HG02623 (cell line): Measurements from ENCODE around the gene OLFM2.
"Not testable (repeated sequence)": the region's sequence is repeated elsewhere in the genome, so short reads cannot be mapped to it uniquely, and the experiment has no call there.

Experiments
- ATAC-seq: cut with Tn5 transposase; IDR thresholded peaks from one replicate; pipeline ENCODE4 v1.9.1; 2021; ENCODE audit warnings: moderate library complexity; ENCODE audit not compliant: unreplicated experiment

The OLFM2 gene

GRCh38 chr19:9863759-9864158, 72.6 kb downstream of the OLFM2 start:
- ATAC-seq: no peak

GRCh38 chr19:9862938-9863337, 73.4 kb downstream of the OLFM2 start:
- ATAC-seq: no peak

DNA sequence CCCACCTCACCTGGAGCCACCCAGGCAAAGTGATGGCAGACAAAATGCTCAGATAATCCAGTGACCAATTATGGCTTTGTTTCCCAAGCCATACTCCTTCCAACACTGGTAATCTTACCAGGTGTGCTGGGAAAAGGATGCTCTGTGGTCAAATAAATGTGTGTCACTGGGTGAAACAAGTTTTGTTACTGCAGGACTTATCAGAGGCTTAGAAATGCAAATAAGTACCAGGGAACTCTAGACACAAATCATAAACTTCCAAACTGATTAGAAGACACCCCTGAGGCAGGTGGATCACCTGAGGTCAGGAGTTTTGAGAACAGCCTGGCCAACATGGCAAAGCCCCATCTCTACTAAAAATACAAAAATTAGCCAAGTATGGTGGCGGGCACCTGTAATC, 74.8 kb downstream of the OLFM2 start:
- ATAC-seq: no peak

GRCh38 chr19:9860407-9860806, 75.9 kb downstream of the OLFM2 start:
- ATAC-seq: no peak

DNA sequence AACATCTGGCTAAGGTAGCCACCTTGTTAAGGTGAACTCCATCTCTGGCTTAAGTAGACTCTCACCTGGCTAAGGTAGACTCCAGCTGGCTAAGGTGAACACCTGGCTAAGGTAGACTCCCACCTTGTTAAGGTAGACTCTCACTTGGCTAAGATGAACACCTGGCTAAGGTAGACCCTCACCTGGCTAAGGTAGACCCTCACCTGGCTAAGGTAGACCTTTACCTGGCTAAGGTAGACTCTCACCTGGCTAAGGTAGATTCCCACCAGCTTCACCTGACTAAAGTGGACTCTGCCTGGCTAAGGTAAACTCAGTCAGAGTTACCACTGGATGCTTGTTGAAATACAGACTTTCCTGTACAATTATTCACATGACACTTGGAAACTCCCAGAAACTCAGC, 77.5 kb downstream of the OLFM2 start:
- no peak for ATAC-seq

DNA sequence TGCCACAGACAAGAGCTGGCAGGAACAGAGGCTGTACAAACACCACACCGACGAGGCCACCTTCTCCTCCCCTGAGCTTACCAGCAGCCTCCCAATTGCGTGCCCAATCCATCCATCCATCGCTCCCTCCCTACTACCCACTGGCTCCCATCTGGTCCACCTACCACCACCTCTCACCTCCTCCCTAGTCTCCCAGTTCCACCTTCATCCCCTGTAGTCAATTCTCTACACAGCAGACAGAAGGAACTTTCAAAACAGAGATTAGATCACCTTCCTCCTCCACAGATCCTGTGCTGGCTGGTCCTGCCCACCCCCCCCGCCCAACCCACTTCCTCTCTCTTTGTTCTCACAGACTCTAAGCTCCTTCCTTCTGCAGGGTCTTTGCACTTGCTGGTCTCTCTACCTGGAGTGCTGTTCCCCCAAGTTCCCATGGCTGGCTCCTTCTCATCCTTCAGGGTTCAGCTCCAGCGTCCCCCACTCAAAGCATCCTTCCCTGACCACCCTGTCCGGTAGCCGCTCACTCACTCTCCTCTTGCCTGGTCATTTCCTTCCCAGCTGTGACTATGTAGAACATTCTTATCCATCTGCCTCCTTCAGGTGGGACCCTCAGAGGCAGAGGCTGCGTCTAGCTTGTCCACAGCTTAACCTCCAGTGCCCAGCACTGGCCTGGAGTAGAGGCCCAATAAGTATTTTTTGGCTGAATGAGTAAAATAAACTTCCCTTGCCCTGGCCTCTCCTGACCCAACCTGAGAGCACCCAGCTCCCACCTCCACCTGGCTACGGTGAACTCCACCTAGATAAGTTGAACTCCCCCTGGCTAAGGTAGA, 78.2 kb downstream of the OLFM2 start:
- ATAC-seq: no peak

DNA sequence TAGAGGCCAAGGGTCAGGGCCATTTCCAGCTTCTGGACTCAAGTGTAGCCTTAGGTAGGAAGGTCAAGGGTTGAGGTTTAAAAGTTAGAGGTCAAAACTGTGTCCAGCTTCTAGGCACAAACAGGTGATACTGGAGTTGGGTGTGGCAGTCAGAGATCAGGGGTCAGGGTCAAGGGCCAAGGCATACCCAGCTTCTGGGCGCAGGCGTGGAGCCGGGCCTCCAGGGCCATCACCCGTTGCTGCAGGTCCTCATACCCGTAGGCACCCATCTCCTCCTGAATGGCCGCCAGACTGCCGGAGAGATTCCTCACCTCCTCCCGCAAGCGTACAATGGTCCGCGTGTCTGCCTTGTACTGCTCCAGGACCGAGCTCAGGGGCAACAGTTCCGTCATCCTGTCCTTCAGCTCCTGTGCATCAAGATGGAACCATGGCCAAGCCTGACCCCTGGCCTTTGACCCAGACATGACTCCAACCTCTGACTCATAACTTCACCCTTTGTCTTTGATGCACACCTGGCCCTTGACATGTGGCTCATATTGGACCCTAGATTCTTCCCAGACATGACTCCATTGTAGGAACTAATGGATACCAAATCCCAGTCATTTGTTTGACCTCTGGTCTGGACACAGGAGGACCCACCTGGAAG, 79.1 kb downstream of the OLFM2 start:
- ATAC-seq: no peak

DNA sequence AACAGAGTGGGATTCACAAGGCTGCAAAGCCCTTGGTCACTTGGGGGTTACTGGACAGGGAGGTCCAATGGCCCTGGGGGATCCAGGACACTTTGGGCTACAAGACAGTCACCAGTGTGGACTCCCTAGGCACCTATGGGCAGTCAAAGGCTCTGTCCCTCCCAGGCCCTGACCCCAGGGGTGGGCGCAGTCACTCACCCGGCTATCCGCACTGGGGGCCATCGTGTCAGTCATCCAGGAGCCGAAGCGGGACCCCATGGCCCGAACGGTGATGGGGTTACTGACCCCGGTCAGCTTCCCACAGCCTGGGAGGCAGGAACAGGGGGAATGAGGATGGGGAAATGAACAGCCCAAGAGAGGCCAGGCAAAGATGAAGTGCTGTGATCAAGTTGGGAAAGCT, 79.7 kb downstream of the OLFM2 start:
- ATAC-seq: no peak

DNA sequence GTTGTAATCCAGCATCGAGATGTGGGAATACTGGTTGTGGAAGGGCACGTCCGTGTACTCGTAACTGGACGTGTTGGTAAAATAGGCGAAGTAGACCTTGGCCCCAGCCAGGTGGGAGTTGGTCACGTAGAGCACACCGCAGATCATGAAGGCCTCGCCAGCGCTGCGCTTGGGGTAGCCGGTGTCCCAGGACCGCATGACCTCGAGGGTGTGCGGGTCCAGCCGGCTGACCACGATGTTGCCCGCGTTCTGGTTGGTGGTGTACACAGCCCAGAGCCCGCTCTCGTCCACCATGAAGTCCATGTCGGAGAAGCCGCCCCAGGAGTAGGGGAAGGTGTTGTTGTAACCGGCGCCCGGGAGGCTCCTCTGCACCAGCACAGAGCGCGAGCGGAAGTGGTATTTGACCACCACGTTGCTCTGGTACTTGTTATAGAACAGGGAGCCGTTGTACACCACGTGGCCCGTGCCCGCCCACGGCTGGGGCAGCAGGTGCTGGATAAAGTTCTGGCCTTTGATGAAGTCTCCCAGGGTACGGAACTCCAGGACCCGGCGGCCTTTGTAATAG, 82.0 kb downstream of the OLFM2 start:
- ATAC-seq: no peak

- no peak for ATAC-seq
Observed at GRCh38 chr19:9850235-9850959, 85.9 kb downstream of the OLFM2 start.

- ATAC-seq: no peak
Observed at GRCh38 chr19:9849791-9850190, 86.5 kb downstream of the OLFM2 start.

GRCh38 chr19:9848762-9849161, 87.6 kb downstream of the OLFM2 start:
- no peak for ATAC-seq

DNA sequence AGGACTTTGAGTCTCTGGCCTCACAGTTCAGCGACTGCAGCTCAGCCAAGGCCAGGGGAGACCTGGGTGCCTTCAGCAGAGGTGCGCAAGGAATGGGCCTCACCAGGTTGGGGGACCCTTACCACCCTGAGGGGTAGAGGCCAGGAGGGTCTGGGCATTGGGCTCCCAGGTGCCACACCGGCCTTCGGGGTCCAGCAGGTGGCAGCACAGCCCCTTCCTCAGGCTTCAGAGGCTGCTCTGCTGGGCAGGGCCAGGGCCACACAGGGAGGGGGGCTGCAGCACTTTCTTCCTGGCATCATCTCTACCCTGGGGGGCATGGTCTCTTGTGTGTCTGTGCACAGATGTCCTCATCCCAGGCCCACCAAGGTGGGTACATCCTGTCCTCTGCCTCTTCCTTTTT, 88.3 kb downstream of the OLFM2 start:
- no peak for ATAC-seq

- ATAC-seq: no peak
Observed at GRCh38 chr19:9847087-9847671, 89.1 kb downstream of the OLFM2 start.

DNA sequence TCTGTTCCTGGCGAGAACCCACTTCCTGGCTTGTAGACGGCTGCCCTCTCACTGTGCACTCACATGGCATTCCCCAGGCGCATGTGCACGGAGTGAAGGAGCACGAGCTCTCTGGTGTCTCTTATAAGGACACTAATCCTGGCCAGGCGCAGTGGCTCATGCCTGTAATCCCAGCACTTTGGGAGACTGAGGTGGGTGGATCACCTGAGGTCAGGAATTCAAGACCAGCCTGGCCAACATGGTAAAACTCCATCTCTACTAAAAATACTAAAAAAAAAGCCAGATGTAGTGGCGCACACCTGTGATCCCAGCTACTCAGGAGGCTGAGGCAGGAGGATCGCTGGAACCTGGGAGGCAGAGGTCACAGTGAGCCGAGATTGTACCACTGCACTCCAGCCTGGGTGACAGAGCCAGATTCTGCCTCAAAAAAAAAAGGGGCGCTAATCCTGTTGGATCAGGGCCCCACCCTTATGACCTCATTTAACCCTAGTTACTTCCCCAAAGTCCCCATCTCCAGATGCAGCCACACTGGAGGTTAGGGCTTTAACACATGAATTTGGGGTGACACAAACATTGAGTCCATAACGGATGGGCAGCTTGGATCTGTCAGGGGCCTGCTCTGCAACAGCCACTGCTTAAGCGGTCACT, 92.6 kb downstream of the OLFM2 start:
- not testable (repeated sequence) for ATAC-seq

- ATAC-seq: no peak
Observed at GRCh38 chr19:9842834-9843625, 93.3 kb downstream of the OLFM2 start.

DNA sequence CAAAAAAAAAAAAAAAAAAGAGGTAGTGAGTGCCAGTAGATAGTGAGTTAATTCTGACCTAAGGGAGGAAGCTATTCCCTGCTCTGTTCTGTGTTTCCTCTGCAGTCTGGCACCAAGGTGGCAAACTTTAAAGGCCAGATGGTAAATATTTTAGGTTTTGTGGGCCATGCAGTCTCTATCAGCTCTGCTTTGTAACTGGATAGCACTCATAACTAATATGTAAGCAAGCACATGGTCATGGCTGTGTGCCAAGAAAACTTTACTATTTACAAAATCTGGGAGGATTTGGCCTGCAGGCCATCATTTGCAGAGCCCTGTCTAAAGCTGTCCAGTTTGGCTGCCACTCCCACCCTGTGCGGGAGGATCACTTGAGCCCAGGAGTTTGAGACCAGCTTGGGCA, 96.9 kb downstream of the OLFM2 start:
- ATAC-seq: no peak

- ATAC-seq: no peak
Observed at GRCh38 chr19:9838324-9838723, 98.0 kb downstream of the OLFM2 start.

DNA sequence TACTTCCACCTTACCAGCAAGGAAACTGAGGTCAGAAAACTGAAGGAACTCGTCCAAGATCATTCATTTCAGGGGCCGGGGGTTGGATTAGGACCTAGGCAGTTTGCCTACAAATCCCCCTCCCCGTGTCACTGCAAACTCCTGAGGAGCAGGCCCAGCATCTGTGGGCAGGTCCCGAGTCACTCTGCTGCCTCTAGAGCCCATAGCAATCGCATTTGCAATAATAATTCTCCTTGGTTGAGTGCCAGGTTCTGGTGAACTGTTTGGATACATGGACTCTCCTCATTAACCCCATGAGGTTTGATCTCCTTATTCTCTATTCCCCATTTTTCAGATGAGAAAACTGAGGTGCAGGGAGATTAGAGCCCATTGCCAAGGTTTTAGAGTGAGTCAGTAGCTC, 100.3 kb downstream of the OLFM2 start:
- no peak for ATAC-seq

DNA sequence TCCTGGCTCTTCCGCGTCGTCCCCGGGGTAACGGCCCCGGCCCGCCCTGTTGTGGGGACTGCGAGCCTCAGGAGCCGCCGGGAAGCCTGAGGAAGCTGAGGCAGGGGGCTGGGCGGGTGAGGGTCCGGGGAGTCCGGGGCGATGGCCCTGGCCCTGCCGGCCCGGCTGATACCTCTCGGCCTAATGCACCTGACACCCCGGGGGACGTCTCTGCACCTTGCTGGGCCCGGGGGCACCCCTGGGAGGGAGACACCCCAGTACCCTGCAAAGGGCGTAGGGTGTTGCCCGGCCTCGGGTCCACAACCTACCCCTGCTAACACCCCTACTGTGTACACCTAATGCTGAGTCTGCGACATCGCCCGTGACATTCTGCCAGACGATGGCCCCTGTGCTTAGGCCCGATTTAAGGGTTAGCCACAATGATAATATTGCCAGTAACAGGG, 100.8 kb downstream of the OLFM2 start:
- ATAC-seq: no peak
